NB4 (cell line): ENCODE data around the gene ZNF777.

Source experiments
- DNase-seq: peaks from one replicate; pipeline ENCODE4 v3.0.0; 2010; ENCODE audit warnings: low read depth
- H3K4me3 ChIP-seq: one replicate; pipeline ENCODE4 v1.5.1; 2011; ENCODE audit warnings: mild to moderate bottlenecking, low read depth, low read length, moderate library complexity
- CTCF ChIP-seq: IDR thresholded peaks from one replicate; pipeline ENCODE4 v1.5.1; 2012; ENCODE audit warnings: low read depth, low read length
- MAX ChIP-seq: IDR thresholded peaks from 2 replicates; pipeline ENCODE4 v1.6.1; 2011; ENCODE audit warnings: low read depth, low read length
- MYC ChIP-seq: IDR thresholded peaks from 2 replicates; pipeline ENCODE4 v1.6.1; 2011; ENCODE audit warnings: low read depth, low read length
- POLR2A ChIP-seq: IDR thresholded peaks from 2 replicates; pipeline ENCODE4 v1.6.1; 2011; ENCODE audit warnings: mild to moderate bottlenecking; ENCODE audit not compliant: insufficient read length; ENCODE audit errors: extremely low read depth

ZNF777 gene

GRCh38 chr7:149458235-149458634 lies 2.6 kb downstream of the ZNF777 start:
- TF ChIP-seq CTCF (no peak), MAX (no peak), MYC (no peak), POLR2A (no peak)
- DNase-seq: peak; percentile 58
- no peak overlapping the region for H3K4me3 ChIP-seq

- TF ChIP-seq POLR2A (no peak), CTCF (no peak), MYC (no peak), MAX (no peak)
- no peak for DNase-seq
These were observed 3.1 kb downstream of the ZNF777 start for GRCh38 chr7:149457766-149458165.

GRCh38 chr7:149456506-149457421 lies 4.1 kb downstream of the ZNF777 start:
- TF ChIP-seq MAX (no peak), POLR2A (no peak), MYC (no peak), CTCF (no peak)
- DNase-seq: no peak

More at GRCh38 chr7:149457766-149458165, 3.1 kb downstream of the ZNF777 start:
- no peak overlapping the region for H3K4me3 ChIP-seq

GRCh38 chr7:149455175-149455950 lies 5.5 kb downstream of the ZNF777 start:
- no peak for DNase-seq
- TF ChIP-seq MAX: no peak
- no peak for TF ChIP-seq MYC
- no peak for TF ChIP-seq POLR2A
- no peak for TF ChIP-seq CTCF
- no peak overlapping the region for H3K4me3 ChIP-seq

More at GRCh38 chr7:149456506-149457421, 4.1 kb downstream of the ZNF777 start:
- no peak overlapping the region for H3K4me3 ChIP-seq

- H3K4me3 ChIP-seq: no peak overlapping the region
- DNase-seq: no peak
- TF ChIP-seq MYC (no peak), MAX (no peak), POLR2A (no peak), CTCF (no peak)
These were observed 6.1 kb downstream of the ZNF777 start for GRCh38 chr7:149454750-149455149.
